HG02870 (cell line): ENCODE data around the gene HOATZ.

ENCODE experiments used
- ATAC-seq: cut with Tn5 transposase; IDR thresholded peaks from one replicate; pipeline ENCODE4 v1.9.1; 2021; ENCODE audit warnings: mild to moderate bottlenecking, moderate library complexity; ENCODE audit not compliant: unreplicated experiment

HOATZ gene

GRCh38 chr11:111514216-111515031, at the start of gene HOATZ:
TSS of gene HOATZ (plus strand) at chr11:111514778. CDS start at chr11:111514785, 7 bp downstream.
- ATAC-seq, result no peak

GRCh38 chr11:111465400-111465799, 49.2 kb upstream of the HOATZ start:
- ATAC-seq, result no peak

DNA sequence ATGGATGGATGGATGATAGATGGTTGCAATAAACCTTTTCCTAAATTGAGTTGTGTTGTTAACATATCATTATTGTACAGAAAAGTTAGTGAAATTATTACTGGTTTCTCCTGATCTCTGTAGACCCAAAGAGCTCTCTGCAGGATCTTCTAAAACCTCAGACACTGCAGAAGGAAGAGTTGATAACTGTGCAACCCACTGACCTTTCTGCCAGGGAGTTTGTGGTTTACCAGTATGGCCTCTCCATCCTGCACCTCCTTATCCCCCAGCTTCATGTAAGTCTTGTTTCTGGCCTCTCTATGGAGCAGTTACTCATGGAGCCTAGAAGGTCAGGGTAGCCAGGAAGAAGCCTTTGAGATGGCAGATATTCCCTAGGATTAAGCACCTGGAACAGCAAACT, 48.0 kb upstream of the HOATZ start:
- no peak for ATAC-seq

- no peak for ATAC-seq
Measured at GRCh38 chr11:111469200-111469599, 45.4 kb upstream of the HOATZ start.

- ATAC-seq, result no peak
Measured at GRCh38 chr11:111472228-111472627, 42.4 kb upstream of the HOATZ start.

GRCh38 chr11:111474432-111474831, 40.1 kb upstream of the HOATZ start:
- ATAC-seq, result no peak

GRCh38 chr11:111476366-111476765, 38.2 kb upstream of the HOATZ start:
- ATAC-seq, result no peak

- no peak for ATAC-seq
Measured at GRCh38 chr11:111476956-111477355, 37.6 kb upstream of the HOATZ start.

DNA sequence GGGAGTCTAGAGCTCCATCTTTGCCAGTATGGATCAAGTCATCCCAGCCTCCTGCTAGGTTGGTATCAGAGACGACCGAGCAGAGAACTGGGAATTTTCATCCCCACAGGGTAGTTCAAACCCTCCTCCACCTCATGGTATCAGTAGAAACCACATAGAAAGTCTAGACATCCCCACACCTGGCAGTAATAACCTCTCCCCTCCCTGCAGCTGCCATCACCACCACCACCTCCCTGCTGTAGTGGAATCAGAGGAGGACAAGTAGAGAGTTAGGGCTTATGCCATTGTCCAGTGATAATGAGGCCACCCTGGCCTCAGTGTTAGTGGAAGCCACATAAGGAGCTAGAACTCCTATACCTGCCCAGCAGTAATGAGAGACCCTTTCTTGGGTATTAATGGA, 36.7 kb upstream of the HOATZ start:
- ATAC-seq, result no peak

DNA sequence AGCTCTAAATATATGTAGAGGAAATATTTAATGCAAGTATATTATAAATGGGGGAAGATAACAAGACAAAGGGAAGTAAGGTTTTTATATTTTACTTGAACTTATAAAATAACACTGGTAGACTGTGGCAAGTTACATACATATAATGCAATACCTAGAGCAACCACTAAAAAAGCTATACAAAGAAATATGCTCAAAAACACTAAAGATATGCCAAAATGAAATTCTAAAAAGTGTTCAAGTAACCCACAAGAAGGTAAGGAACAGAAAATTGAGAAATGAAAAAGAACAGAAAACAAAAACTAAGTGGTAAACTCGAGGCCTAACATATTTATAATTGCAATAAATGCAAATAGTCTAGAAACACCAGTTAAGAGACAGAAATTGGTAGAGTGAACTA, 34.9 kb upstream of the HOATZ start:
- ATAC-seq, result no peak

DNA sequence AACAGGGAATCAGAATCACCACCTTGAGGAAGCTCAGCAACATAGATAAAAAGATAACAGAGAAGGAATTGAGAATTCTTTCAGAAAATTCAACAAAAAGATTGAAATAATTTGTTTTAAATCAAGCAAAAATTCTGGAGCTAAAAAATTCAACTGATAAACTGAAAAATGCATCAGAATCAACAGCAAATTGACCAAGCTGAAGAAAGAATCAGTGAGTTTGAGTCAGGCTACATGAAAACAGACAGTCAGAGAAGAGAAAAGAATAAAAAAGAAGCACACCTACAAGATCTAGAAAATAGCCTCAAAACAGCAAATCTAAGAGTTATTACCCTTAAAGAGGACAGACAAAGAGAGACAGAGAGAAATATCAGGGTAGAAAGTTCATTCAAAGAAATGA, 31.1 kb upstream of the HOATZ start:
- ATAC-seq, result no peak

DNA sequence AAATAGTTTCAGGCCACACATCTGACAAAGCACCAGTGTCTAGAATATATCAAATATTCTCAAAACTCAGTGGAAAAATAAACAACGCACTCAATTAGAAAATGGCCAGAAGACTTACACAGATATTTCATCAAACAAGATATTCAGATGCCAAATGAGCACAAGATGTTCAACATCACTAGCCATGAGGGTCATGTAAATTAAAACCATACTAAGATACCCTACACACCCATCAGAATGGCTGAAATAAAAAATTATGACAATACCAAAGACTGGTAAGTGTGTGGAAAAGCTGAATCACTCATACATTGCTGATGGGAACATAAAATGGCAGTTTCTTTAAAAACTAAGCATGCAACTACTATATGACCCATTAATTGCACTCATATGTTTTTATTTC, 24.1 kb upstream of the HOATZ start:
- ATAC-seq, result no peak

GRCh38 chr11:111494040-111494439, 20.5 kb upstream of the HOATZ start:
- ATAC-seq, result no peak

DNA sequence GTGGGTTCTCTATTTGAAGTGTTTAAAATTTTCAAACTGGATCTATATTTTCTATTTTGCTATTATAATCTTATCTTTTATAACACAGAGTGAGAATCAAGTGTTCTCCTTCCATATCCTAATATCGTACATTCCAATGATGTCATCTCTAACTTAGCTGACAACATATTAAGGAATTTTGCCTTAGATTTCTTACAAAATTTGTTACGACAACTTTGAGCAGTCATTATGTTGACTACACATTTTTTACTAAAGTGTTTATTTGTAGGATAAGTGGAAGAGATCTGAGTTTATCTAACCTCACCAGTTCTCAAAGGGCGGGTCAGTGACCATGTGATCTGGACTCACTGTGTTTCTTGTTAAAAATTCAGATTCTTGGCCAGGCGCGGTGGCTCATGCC, 15.1 kb upstream of the HOATZ start:
- no peak for ATAC-seq

DNA sequence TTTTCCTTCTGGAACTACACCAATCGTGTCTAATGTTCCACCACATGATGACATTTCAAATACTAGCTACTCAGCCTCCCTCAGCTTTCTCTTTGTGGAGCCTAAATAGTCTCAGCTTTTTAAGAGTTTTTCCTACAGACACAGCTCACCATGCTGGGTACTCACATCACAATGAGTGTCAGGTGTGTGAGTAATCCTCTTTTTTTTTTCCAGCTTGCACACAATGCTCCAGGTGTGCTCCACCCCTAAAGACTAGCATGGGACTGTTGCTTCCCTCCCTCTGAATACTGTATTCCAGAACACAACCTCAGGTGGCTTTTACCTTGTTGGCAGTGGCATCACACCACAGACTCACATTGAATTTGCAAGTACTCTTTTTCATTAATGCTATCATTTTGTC, 14.1 kb upstream of the HOATZ start:
- no peak for ATAC-seq

- no peak for ATAC-seq
Measured at GRCh38 chr11:111502611-111503010, 12.0 kb upstream of the HOATZ start.

DNA sequence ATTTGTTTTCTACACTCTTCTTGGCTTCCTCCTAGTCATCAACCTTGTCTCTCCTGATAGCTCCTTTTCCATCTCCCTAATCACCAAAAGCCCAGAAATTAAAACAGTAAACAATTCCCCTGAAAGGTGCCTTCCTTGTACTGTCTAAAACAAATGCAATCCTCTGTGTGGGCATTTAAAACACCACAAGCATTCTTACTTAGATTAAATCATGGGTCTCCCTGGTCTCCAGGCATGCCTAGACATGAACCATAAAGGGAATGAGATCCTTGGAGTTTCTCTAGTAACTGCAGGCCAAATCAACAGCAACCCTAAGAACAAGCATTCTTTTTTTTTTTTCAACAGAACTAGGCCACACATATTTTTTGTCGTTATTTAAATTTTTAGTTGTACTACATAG, 4.3 kb upstream of the HOATZ start:
- ATAC-seq, result no peak

- ATAC-seq, result no peak
Measured at GRCh38 chr11:111512296-111513239, 2.0 kb upstream of the HOATZ start, which contains the start of gene BTG4. TSS of gene BTG4 (minus strand) at chr11:111512386. CDS start at chr11:111498776, 13,610 bp downstream.

DNA sequence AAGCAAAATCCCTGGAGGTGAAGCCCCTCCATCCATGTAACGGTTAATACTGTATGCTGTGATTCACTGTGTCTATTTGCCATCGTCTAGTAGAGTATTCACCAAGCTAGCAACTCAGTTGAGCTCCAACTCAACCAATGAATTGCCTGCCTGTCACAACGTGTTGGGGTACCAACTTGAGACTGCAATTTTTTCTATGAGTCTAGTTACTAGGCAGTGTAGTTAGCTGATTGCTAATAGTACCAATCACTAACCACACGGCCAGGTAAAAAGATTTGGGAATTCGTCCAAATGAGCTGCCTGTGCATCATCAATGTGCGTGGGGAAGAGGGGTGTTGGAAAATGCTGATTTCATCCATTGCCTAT, 1.4 kb upstream of the HOATZ start:
- no peak for ATAC-seq

- ATAC-seq, result no peak
Measured at GRCh38 chr11:111515591-111515990, 1.0 kb downstream of the HOATZ start.

DNA sequence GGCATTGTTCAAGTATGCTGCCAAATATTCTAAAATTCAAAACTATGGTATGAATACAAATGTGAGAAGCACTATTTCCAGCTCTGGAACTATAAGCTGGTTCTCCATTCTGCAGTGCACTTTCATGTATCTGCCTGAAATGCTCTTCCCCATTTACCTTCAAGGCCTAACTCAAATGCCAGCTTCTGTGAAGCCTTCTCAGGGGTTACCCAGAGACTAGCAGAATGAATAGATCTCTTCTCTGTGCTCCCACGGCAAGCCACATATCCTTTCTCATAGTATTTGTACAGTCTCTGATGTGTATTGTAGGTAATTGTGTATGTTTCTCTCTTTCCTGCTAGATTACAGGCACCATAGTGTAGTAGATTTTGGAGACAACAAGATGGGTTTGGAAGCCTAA, 4.1 kb downstream of the HOATZ start:
- ATAC-seq, result no peak

DNA sequence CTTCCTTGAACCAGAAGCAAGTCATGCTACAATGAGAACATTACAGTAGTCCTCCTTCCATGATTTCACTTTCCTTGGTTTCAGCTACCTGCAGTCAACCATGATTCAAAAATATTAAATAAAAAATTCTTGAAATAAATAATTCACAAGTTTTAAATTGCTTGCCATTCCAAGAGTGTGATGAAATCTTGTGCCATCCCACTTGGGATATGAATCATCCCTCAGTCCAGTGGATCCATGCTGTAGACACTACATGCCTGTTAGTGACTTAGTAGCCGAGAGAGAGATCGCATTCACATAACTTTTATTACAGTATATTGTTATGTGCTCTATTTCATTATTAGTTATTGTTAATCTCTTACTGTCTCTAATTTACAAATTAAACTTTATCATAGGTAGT, 6.0 kb downstream of the HOATZ start:
- ATAC-seq, result no peak
